Activated CD4-positive, alpha-beta T cell treated with anti-CD3 and anti-CD28 coated beads, Interleukin-10, Interleukin-2, amounts not matched to agents 100 ng/mL and 50 ng/mL, durations not matched to agents 16 hours and 8 hours (primary cell): Measurements from ENCODE around the gene POLR3K.
A peak's percentile ranks its signal among the peaks of the same experiment; 100 is the strongest.
"Not testable (repeated sequence)": the region's sequence is repeated elsewhere in the genome, so short reads cannot be mapped to it uniquely, and the experiment has no call there.

Experiments used
- DNase-seq: peaks from one replicate; pipeline ENCODE4 v3.0.0-alpha.2; 2020

The POLR3K gene

GRCh38 chr16:42069-42457 lies 11.3 kb downstream of the POLR3K start:
- peak; percentile 0 for DNase-seq

GRCh38 chr16:41439-42068 lies 11.9 kb downstream of the POLR3K start:
- peak; percentile 0 for DNase-seq

- DNase-seq, result peak; percentile 66
These were observed 14.2 kb downstream of the POLR3K start for GRCh38 chr16:38941-39892.

GRCh38 chr16:38206-38605 lies 15.2 kb downstream of the POLR3K start:
- DNase-seq, result not testable (repeated sequence)

GRCh38 chr16:37511-37910 lies 15.9 kb downstream of the POLR3K start:
- peak; percentile 0 for DNase-seq

DNA sequence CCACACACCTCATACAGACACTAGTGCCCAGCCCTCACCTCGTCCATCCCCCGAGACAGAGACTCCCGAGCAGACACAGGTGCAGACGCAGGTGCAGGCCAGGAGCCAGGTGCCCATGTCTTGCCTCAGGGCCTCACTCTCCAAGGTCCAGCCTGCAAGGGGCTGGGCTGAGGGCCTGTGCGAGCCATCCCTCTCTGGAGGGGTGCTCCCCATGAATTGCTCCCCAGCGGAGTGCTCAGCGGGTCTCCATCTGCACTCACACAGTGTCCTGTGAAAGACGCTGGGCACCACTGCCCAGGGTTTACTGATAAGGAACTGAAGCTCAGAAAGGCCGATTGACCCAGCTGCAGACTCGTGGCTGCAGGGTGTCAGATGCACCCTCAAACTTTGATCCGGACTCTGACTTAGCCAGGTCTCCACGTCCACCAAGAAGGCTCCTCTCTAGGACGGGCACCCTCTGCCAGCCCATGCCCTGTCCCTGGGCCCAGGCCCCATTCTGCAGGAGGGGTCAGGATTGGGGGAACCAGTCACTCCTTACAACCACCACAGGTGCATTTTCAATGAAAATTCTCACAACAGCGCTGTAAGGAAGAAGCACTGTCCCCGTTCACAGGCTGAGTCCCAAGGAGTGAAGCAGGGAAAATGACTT lies 16.9 kb downstream of the POLR3K start:
- peak; percentile 0 for DNase-seq

GRCh38 chr16:35678-36305 lies 17.6 kb downstream of the POLR3K start:
- DNase-seq, result peak; percentile 0

GRCh38 chr16:35011-35677 lies 18.3 kb downstream of the POLR3K start:
- DNase-seq, result peak; percentile 1

- no peak for DNase-seq
These were observed 18.8 kb downstream of the POLR3K start for GRCh38 chr16:34648-34987.

GRCh38 chr16:33877-34647 lies 19.3 kb downstream of the POLR3K start:
- DNase-seq, result peak; percentile 0

DNA sequence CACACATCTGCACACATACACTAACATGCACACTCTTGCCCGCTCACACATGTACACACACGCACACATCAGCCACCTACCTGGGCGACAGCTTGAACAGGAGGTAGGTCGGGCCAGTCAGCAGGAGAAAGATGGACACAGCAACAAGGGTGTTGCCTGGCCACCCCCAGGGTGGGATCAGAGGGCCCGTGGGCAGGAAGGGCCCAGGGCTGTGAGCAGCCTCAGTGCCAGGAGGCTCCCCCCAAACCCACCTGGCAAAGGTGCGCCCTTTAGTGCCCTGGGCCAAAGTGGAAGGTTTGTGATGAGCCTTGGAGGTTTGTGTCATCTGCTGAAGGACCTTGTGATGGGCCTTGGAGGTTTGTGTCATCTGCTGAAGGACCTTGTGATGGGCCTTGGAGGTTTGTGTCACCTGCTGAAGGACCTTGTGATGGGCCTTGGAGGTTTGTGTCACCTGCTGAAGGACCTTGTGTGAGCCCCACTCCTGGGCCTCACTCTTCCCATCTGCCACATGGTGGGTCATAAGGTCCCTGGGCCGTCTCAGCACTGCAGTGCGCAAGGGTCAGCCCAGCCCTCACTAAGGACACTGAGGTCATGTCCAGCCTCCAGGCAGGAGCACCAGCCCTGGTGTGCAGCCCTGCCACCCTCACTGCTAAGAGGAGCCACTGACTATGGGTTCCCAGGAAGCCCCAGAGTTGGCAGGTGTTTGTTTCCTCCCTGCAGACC lies 20.1 kb downstream of the POLR3K start:
- peak; percentile 0 for DNase-seq

DNA sequence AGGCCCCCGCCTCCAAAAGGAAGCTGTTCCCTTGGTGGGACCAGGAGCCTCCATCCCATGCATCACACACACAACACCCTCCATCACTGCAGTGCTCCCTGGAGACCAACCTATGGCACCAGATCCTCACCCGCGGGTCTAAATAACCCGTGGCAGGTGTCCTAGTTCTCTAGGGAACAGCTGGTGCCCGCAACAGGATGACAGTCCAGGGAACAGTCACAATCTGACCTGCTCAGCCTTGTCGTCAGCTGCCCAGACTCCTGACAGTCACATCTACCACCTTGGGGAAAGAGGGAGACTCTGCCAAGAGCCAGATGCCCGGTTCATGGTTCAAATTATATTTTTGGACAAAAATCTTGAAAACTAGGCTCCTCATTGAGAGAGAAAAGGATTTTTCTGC lies 22.8 kb downstream of the POLR3K start:
- not testable (repeated sequence) for DNase-seq

DNA sequence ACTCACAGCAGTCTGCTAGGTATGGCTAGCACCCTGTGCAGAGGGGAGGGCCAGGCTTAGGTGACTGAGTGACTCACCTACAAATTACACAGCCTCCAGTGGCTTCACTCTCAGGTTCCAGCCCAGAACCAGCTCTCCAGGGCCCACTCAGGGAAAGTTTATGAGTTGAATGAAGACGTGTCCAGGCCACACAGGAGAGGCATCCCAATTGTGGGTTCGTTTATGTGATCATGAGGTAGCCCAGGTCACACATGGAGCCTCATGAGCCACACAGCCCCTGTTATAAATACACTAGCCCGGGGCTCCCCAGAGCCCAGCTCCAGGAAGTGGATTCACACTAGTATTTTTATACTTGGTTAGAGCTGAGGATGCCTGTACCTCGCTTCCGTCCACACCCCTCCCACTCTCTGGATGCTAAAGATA lies 27.5 kb downstream of the POLR3K start:
- not testable (repeated sequence) for DNase-seq

GRCh38 chr16:24151-24550 lies 29.3 kb downstream of the POLR3K start:
- not testable (repeated sequence) for DNase-seq

- not testable (repeated sequence) for DNase-seq
These were observed 32.5 kb downstream of the POLR3K start for GRCh38 chr16:20886-21285.

DNA sequence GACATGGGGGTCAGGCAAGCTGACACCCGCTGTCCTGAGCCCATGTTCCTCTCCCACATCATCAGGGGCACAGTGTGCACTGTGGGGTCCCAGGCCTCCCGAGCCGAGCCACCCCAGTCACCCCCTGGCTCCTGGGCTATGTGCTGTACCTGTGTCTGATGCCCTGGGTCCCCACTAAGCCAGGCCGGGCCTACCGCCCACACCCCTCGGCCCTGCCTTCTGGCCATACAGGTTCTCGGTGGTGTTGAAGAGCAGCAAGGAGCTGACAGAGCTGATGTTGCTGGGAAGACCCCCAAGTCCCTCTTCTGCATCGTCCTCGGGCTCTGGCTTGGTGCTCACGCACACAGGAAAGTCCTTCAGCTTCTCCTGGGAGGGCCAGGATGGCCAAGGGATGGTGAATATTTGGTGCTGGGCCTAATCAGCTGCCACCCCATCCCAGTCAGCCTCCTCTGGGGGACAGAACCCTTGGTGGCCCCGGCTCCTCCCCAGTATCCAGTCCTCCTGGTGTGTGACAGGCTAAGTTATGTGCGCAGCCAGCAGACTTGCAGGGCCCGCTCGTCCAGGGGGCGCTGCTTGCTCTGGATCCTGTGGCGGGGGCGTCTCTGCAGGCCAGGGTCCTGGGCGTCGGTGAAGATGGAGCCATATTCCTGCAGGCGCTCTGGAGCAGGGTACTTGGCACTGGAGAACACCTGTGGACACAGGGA lies 36.2 kb downstream of the POLR3K start:
- DNase-seq, result not testable (repeated sequence)

GRCh38 chr16:10772-11171 lies 42.6 kb downstream of the POLR3K start:
- DNase-seq, result peak; percentile 93

- no peak for DNase-seq
These were observed 43.3 kb downstream of the POLR3K start for GRCh38 chr16:9903-10665.
